ENCODE measurements around the gene C2orf68. TPM values are rescaled to one million over a fixed set of nuclear protein-coding genes. Genes with fewer than 3 reads are reported as not detected.

Gene C2orf68
- total and polyA plus RNA-seq, 2 of the 13 experiments (the other 11 are each of a cell fraction or from before 2014, with no cell fraction given), result 47.1 to 77.4 TPM

DNA sequence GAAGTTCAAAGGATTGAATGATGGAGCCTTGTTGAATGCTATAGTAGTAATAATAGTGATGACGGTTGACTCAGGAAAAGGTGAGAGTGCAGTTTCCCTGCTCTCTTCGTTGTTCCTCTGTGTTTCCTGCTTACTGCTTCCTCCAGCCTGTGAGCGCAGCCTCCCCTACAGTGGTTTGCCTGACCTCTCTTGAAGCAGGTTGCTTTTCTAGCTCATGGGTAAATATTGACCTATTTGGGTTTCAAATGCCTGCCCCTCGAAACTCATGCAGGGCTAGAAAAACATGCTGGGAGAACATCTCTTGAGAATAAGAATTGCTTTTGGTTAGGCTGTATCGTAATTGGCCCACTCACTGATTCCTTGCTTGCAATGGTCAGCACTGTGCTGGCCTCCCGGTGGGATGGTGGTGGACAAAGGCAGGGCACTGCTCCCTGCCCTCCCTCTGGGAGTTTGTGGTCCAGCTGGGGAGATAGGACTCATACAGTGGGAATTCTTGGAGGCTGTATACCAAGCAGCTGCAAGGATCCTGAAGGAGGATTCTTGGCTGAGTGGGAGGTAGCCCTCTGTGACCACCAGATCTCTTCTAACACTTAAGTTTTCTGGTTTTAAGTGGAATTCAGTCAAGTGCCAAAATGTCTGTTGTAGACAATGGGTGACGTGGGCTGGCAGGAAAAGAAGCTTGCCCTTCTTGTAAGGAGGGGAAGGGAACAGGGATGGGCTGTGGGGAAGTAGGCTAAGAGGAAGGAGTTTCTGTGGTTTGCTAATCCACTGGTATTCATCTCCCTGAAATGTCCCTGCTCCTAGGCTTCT, 21.7 kb downstream of the C2orf68 start (continued):
- TF ChIP-seq TFAP4 (IDR thresholded peaks at IDR 0.05; ENCODE audit: borderline replicate concordance, low read depth) (no peak), ATM (IDR thresholded peaks at IDR 0.05; ENCODE audit: borderline replicate concordance) (no peak), ZNF747 (CRISPR knock-in tag; IDR thresholded peaks at IDR 0.05; ENCODE audit: borderline replicate concordance) (no peak), ZBTB46 (CRISPR knock-in tag; IDR thresholded peaks at IDR 0.05; ENCODE audit: borderline replicate concordance) (no peak), KLF9 (CRISPR knock-in tag; IDR thresholded peaks at IDR 0.05; ENCODE audit: low read depth) (no peak), TBX3 (IDR thresholded peaks at IDR 0.05; ENCODE audit: borderline replicate concordance) (no peak), ZFP1 (CRISPR knock-in tag; IDR thresholded peaks at IDR 0.05) (no peak), ZNF329 (CRISPR knock-in tag; IDR thresholded peaks at IDR 0.05; ENCODE audit: low read depth) (no peak), NKX3-1 (CRISPR knock-in tag; IDR thresholded peaks at IDR 0.05) (no peak), STAT5B (CRISPR knock-in tag; IDR thresholded peaks at IDR 0.05) (no peak), ZNF232 (CRISPR knock-in tag; IDR thresholded peaks at IDR 0.05; ENCODE audit: borderline replicate concordance) (no peak), ZNF547 (CRISPR knock-in tag; IDR thresholded peaks at IDR 0.05) (peak; percentile 54; the same call in 1 of the 2 replicates)
- TF ChIP-seq, protein P1, sequence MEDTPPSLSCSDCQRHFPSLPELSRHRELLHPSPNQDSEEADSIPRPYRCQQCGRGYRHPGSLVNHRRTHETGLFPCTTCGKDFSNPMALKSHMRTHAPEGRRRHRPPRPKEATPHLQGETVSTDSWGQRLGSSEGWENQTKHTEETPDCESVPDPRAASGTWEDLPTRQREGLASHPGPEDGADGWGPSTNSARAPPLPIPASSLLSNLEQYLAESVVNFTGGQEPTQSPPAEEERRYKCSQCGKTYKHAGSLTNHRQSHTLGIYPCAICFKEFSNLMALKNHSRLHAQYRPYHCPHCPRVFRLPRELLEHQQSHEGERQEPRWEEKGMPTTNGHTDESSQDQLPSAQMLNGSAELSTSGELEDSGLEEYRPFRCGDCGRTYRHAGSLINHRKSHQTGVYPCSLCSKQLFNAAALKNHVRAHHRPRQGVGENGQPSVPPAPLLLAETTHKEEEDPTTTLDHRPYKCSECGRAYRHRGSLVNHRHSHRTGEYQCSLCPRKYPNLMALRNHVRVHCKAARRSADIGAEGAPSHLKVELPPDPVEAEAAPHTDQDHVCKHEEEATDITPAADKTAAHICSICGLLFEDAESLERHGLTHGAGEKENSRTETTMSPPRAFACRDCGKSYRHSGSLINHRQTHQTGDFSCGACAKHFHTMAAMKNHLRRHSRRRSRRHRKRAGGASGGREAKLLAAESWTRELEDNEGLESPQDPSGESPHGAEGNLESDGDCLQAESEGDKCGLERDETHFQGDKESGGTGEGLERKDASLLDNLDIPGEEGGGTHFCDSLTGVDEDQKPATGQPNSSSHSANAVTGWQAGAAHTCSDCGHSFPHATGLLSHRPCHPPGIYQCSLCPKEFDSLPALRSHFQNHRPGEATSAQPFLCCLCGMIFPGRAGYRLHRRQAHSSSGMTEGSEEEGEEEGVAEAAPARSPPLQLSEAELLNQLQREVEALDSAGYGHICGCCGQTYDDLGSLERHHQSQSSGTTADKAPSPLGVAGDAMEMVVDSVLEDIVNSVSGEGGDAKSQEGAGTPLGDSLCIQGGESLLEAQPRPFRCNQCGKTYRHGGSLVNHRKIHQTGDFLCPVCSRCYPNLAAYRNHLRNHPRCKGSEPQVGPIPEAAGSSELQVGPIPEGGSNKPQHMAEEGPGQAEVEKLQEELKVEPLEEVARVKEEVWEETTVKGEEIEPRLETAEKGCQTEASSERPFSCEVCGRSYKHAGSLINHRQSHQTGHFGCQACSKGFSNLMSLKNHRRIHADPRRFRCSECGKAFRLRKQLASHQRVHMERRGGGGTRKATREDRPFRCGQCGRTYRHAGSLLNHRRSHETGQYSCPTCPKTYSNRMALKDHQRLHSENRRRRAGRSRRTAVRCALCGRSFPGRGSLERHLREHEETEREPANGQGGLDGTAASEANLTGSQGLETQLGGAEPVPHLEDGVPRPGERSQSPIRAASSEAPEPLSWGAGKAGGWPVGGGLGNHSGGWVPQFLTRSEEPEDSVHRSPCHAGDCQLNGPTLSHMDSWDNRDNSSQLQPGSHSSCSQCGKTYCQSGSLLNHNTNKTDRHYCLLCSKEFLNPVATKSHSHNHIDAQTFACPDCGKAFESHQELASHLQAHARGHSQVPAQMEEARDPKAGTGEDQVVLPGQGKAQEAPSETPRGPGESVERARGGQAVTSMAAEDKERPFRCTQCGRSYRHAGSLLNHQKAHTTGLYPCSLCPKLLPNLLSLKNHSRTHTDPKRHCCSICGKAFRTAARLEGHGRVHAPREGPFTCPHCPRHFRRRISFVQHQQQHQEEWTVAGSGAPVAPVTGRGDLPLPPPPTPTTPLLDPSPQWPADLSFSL (CRISPR knock-in tag; IDR thresholded peaks at IDR 0.05), result no peak
- TF ChIP-seq, protein P2, sequence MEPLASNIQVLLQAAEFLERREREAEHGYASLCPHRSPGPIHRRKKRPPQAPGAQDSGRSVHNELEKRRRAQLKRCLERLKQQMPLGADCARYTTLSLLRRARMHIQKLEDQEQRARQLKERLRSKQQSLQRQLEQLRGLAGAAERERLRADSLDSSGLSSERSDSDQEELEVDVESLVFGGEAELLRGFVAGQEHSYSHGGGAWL (CRISPR knock-in tag; IDR thresholded peaks at IDR 0.05), result no peak
- TF ChIP-seq, protein P3, sequence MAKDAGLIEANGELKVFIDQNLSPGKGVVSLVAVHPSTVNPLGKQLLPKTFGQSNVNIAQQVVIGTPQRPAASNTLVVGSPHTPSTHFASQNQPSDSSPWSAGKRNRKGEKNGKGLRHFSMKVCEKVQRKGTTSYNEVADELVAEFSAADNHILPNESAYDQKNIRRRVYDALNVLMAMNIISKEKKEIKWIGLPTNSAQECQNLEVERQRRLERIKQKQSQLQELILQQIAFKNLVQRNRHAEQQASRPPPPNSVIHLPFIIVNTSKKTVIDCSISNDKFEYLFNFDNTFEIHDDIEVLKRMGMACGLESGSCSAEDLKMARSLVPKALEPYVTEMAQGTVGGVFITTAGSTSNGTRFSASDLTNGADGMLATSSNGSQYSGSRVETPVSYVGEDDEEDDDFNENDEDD (CRISPR knock-in tag; IDR thresholded peaks at IDR 0.05; ENCODE audit: borderline replicate concordance), result no peak
- TF ChIP-seq, protein P4, sequence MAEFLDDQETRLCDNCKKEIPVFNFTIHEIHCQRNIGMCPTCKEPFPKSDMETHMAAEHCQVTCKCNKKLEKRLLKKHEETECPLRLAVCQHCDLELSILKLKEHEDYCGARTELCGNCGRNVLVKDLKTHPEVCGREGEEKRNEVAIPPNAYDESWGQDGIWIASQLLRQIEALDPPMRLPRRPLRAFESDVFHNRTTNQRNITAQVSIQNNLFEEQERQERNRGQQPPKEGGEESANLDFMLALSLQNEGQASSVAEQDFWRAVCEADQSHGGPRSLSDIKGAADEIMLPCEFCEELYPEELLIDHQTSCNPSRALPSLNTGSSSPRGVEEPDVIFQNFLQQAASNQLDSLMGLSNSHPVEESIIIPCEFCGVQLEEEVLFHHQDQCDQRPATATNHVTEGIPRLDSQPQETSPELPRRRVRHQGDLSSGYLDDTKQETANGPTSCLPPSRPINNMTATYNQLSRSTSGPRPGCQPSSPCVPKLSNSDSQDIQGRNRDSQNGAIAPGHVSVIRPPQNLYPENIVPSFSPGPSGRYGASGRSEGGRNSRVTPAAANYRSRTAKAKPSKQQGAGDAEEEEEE (CRISPR knock-in tag; IDR thresholded peaks at IDR 0.05; ENCODE audit: borderline replicate concordance), result peak; percentile 71; the same call in 1 of the 2 replicates
